HG03575 (cell line): ENCODE measurements around the gene VSX1.

Source experiments
- ATAC-seq: cut with Tn5 transposase; IDR thresholded peaks from one replicate; pipeline ENCODE4 v1.9.1; 2021; ENCODE audit not compliant: unreplicated experiment, insufficient number of reproducible peaks, low FRiP score; ENCODE audit errors: extremely low read depth

VSX1 gene

GRCh38 chr20:25031241-25031640 is 50.7 kb downstream of the VSX1 start:
- no peak for ATAC-seq

GRCh38 chr20:25030649-25031207 is 51.2 kb downstream of the VSX1 start:
- no peak for ATAC-seq

- no peak for ATAC-seq
These were observed 51.8 kb downstream of the VSX1 start for GRCh38 chr20:25030007-25030648.

- ATAC-seq = no peak
These were observed 55.8 kb downstream of the VSX1 start for GRCh38 chr20:25025986-25026605.
